Activated CD4-positive, alpha-beta T cell treated with anti-CD3 and anti-CD28 coated beads for 24 hours (primary cell): ENCODE data around the gene PSMB11.
"Not testable (repeated sequence)": the region's sequence is repeated elsewhere in the genome, so short reads cannot be mapped to it uniquely, and the experiment has no call there.

Experiments used
- DNase-seq, 2 donors: peaks; one replicate each; pipeline ENCODE4 v3.0.0-alpha.2; 2020; ENCODE audit warnings: low read depth in 2 of 2

PSMB11 gene, protein sequence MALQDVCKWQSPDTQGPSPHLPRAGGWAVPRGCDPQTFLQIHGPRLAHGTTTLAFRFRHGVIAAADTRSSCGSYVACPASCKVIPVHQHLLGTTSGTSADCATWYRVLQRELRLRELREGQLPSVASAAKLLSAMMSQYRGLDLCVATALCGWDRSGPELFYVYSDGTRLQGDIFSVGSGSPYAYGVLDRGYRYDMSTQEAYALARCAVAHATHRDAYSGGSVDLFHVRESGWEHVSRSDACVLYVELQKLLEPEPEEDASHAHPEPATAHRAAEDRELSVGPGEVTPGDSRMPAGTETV

DNA sequence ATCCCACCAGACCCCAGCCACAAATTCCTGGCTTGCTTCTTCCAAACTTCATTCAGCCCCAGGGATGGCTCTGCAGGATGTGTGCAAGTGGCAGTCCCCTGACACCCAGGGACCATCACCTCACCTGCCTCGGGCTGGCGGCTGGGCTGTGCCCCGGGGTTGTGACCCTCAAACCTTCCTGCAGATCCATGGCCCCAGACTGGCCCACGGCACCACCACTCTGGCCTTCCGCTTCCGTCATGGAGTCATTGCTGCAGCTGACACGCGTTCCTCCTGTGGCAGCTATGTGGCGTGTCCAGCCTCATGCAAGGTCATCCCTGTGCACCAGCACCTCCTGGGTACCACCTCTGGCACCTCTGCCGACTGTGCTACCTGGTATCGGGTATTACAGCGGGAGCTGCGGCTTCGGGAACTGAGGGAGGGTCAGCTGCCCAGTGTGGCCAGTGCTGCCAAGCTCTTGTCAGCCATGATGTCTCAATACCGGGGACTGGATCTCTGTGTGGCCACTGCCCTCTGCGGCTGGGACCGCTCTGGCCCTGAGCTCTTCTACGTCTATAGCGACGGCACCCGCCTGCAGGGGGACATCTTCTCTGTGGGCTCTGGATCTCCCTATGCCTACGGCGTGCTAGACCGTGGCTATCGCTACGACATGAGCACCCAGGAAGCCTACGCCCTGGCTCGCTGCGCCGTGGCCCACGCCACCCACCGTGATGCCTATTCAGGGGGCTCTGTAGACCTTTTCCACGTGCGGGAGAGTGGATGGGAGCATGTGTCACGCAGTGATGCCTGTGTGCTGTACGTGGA is at the start of gene PSMB11:
Gene PSMB11 (plus strand): TSS at position 51 of the 804 bp plus-strand sequence. CDS start 14 bp downstream, at position 65.
- DNase-seq = no peak

DNA sequence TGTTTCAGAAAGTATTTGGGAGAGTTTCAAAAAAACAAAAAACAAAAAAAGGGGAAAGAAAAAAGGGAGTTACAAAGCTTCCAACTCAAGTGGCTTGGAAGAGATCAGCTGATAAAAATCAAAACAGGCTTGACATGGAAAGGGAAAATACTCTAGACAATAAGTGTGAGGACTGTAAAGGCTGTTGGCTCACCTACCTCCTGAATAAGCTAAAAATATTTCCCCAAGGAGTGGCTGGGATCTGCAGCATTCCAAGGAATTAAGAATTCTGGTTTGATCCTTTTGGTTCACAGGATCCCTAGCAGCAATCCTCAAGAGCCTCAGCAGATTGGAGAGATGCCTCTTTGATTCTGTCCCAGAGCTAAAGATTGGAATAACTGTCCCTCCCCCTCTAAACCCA is 48.5 kb upstream of the PSMB11 start:
- DNase-seq = no peak

DNA sequence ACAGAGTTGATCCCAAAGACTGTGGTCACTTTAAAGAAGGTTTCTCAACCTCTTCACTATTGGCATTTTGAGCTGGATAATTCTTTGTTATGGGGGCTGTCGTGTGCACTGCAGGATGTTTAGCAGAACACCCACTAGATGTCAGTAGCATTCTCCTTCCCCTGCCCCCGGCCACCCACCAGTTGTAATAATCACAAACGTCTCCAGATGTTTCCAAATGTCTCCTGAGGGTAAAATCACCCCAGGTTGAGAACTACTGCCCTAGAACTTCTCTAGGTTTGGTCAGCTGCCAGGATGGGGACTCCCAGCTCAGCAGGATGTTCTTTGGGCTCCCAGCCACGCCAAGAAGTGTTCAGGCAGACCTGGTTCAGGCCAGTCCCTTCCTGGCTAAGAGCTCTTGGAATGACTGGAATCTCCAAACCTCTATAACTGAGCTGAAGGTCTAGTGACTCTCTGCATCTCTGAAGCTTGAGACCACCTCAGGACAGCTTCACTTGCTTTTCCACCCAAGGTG is 47.2 kb upstream of the PSMB11 start:
- no peak for DNase-seq

DNA sequence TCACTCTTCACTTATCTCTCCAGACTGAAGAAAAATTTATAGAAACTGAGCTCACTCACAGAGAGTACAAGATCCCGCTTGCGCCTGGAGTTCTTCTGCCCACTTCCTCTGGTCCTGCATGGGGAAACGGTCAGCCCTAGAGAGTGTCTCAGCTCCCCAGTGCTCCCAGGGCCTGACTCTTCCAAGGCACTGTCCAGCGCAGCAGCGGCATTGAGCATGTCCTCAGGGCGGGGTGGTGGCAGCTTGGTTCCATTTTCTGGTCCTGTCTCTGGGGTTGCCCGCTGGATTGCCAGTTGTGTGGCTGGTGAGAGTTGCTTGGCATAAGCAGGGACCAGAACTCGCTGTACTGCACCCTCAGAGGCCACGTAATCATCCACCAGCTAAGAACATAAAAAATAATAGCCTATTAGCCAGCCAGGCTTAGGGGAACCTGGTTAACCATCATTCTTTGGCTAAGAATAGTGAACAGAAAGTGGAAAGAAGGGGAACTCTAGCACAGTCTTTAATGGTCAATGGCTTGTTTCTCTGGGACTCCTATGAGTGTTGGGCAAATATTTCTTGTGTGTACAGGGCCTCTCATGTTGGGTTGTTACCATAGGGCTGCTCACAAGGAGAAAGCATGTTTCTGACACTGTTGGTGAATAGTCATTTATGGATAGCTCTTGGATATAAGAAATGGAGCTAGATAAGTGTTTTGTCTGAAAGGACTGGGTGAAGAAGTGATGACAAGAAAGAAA is 46.0 kb upstream of the PSMB11 start:
- no peak for DNase-seq

DNA sequence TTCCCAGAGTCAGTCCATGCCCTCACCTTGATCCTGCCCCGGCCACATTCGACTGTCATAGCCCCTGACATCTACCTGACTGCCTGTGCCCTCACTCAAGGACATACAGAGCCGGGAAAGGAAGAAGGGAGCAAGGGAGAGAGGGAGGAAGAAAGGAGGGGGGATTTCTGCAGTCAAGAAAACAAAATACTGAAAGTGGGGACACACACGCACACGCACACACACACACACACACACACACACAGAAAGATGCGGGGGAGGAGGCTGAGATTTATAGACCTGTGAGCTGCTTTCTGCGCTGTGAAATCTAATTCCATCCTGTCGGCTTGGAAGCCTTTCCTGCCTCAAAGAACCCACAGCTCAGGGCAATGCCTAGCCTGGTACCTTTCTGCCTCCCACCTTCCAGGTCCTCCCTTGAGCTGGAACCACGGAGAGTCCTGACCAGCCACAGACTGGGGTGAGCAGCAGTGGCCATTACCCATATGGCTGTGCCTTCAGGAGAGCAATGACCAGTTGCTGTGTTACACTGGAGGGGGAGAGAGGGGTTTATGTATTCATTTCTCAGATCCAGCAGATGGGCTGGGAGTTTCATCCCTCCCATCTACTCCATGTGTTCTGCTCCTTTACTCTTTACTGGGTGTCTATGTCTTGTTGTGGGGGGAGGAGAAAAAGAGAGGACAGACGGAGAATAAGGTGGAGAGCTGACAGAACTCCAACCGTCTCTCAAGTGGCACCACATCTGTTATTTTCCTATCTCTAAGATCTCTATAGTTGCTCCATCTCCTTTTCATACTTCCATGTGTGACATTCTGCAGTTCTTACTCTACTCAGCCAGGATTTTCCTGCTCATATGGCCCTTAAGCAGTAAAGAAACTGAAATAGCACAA is 45.0 kb upstream of the PSMB11 start:
- no peak for DNase-seq

DNA sequence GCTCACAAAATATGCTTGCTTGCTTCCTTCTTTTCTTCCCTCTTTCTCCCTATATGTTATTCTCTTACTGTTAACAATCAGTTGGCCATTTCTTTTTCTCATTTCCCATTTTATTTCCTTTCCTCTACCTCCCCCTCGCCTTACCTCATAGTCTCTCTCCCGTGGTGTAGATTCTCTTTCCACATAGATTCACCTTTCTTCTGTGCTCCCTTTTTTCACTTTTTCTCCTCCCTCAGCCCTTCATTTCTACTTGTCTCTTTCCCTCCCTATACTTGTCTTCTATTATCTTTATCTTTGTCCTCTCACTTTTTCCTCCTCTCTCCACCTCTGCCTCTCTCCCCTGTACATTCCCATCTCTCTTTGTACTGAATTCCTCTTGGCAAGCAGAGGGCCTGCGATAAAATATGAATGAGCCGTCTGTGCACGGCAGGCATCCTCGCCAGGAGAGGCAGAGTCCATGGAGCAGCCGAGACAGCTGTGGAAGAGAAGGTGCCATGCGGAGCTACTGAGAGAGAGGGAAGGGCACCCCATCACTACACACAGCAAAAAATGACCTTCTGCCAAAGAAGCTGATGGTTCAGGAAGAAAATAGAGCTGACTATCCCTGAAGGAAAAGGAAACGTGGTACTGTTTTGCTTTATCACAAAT is 44.2 kb upstream of the PSMB11 start:
- DNase-seq = no peak

DNA sequence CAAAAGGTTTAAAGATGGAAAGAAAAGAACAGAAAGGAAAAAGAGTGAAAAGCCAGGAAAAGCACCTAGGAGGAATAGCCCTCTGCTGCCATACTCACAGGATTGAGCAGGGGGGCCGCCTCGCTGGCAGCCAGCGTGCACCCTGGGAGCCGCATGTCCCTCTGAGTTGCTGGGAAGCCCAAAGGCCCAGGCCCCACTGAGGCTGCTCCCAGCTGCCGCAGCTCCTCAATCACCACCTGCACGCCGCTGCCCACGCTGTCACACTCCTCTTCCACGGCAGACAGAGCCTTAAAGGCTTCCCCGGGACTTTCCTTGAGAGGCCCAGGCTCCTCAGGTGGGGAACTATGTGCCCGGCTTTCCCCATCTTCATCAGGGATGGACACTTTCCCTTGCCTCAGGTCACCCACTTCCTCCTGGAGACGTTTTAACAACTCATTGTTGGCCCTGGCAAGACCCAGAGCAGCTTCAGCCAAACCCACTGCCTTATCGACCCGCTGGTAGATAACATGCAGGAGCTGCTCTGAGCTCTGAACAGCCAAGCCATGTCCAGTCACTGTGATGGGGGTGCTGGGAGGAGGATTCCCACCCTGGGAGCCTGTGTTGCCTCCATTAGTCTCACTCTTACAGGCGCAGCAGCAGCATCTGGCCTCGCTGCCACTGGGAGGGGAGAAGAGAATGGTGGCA is 43.5 kb upstream of the PSMB11 start:
- no peak for DNase-seq

DNA sequence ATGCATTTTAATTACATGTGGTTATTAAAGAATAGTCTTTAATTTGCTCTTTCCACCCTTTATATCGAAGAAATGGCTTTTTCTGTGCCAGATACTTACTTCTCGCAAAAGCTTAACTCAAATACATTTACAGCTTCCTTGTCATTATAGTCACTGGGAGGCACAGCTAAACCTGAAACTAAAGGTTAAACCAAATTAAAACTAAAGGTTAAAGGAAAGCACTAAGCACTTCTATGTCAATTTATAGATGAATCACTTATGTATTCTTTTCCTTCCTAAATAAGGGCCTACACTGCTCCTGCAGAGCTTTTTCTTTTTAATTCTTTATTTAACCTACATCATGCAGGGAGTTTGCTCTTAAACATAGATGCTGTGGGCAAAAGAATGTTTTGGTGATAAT is 41.2 kb upstream of the PSMB11 start:
- DNase-seq = no peak

DNA sequence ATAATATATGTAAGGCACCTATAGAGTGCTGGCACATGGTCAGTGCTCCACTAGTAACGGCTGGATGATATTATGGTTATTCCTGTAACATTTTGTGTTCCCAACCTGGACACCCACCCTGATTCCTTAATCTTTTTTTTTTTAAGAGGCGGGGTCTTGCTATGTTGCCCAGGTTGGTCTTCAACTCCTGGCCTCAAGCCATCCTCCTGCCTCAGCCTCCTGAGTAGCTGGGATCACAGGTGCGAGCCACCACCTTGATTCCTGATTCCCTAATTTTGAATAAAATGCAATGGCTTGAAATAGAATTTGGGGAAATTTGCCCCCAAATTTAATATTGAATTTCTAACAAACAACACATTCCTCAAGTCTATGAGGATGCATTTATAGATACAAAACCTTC is 39.4 kb upstream of the PSMB11 start:
- no peak for DNase-seq

DNA sequence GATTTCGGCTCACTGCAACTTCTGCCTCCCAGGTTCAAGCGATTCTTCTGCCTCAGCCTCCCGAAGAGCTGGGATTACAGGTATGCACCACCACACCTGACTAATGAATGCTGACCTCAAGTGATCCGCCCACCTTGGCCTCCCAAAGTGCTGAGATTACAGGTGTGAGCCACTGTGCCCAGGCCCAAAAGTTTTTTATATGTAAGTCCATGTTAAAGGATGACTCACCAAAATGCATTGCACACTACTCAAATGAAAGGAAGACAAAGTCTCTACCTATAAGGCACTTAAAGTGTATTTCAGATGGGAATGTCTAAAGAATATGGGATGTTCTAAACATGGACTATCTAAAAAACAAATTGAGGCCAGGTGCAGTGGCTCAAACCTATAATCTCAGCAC is 37.7 kb upstream of the PSMB11 start:
- not testable (repeated sequence) for DNase-seq

DNA sequence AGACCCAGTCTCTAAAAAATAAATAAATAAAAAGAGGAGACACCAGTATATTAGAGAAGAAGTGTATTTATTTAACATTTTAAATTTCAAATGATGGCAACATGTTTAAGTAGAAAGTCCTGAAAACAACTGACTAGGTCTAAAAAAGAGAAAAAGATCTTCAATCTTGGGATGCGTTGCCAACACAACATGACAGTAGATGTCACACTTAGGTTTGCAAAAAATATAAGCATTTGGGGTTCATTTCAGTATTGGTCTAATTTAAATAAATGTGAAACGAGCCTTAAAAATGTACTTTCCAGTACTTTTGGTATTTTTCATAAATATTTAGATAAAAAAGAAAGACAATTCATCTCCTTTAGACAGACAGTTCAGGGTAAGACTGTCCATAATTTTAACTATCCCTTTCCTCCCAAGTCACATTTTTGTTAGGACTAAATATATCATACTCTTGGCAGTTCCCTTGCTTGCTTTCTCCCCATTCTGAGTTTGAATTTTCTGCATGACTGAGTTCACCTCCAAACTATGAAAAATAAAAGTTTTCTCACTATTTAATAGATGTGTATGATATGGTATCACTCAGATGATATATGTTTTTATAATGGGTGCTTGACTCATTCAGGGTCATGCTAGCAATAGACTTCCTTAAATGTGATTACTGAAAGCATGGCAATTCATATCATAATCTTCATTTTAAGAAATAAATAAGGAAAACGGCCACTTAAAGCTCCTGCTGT is 36.4 kb upstream of the PSMB11 start:
- DNase-seq = no peak

DNA sequence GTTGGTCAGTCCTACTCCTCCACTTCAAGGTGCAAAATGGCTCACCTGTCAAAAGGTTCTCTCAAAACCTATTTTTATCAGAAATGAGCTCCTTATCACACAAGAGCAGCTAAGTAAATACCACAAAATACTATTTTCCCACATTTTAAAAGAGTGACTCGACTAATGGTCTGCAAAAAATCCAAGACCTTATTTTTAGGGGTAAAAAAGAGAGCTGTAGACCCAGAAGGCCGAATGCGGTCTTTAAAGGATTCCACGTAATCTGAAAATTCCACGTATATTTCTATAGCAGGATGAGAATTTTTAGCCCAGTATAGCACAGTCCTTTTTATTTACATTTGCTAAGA is 35.9 kb upstream of the PSMB11 start:
- no peak for DNase-seq

DNA sequence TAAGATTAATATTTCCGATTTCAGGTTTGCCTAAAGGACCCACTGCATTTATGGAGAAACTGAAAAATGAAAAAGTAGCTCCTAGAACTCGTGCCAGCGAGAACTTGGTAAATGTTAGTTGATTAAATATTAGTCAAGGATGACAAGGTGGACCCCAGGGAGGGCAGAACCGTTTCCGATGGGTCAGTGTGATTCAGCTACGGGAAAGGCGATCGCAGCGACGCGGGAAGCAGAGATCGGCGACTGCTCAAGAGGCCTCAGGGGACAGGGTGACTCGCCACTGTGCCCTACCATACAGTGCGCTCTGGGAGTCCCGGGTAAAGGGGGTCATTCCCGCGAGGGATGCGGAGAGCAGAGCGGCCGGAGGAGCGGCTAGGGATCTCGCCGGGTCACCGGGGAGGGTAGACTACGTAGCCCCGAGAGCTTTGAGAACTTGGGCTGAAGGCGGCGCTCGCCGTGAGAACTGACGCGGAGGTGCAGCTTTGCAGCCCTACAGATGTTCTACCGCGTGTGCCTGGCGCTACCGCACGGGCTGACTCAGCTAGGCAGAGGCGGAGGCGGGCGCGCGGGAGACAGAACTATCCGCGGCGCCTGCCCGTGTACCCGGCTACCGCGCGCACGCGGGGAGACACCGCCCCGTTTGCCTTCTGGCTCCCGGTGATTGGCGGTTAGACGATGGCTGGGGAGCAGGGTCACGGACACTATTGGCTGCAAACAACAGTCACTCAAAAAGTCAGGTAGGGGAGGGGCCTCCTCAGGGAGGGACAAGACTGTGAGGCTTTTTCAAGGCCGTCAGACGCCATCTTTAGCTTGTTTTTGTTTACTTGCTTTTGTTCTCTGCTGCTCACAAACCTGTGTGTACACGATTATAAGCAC is 35.2 kb upstream of the PSMB11 start:
- peak; percentile 92 to 94 for DNase-seq

DNA sequence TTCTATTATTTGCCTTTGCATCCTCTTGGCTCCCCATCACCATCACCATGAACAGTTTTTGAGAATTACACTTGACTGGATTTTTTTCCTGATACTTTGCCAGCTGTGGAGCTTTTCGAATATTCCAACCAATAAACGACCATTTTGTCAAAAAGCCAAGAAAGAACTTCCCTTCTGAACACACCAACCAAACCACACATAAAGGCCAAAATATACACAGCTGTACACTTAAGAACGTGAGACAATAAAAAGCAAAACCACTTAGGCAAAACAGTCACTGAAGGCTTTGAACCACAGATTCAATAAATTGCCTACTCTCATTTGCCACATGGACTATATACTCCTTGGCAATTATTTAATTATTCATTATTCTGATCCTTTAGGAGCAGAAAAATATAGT is 33.2 kb upstream of the PSMB11 start:
- no peak for DNase-seq

DNA sequence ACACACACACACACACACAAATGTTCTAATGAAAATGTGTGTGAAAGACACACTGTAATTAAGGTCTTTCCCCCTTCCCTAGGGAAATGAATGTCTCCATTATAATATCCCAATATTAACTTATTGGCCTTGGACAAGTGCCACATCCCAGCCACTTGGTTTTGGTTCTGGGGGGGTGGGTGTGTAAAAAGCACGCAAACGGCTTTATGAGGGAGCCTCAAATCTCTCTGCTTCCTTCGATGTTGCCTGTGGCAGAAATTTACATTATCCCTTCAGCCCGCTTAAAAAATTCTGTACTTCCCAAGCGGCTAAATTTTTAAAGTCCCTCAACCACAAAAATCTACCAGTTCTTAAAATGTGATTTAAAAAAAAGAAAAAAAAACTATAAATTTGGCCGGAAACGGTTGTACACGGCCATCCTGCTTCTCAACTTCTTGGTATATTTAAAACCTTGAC is 32.5 kb upstream of the PSMB11 start:
- no peak for DNase-seq

DNA sequence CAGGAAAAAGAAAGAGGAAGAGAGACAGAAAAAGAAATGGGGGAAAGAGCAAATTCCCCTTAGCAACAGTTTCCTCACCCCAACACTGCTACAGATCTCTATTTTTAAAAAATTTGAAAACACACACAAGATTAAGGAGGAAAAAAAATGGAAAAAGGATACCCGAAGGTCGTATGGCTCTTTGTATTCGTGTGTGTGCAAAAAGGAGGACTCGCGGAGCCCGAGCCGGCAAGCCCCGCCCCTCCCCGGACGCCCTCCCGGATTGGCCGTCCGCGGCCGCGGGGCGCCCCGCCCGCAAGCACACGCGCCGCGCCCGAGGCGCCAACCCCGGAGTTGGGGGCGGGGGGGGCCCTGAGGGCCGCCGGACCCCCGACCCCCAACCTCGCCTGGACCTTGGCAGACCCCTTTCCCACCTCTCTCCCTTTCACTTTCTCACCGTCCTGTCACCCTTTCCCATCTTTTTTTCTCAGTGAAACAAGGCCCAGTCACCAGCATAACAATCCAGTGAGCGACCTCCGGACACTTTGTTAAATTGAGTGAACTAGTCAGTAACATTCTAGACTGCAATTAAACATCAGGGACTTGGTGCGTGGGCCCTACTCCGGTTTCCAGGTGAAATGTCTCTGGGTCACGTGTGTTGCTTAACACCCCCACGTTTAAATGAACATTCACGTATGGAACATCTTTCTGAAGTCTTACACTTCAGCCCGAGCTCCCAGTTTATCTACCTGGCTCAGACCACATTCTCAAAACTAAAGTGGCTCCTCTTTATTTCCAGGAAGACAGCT is 31.9 kb upstream of the PSMB11 start, which contains the start of gene C14orf93:
Gene C14orf93 (minus strand): TSS at position 205 of the 788 bp plus-strand sequence. CDS start 11,120 bp downstream, outside the sequence.
- DNase-seq = peak; percentile 78 to 83

DNA sequence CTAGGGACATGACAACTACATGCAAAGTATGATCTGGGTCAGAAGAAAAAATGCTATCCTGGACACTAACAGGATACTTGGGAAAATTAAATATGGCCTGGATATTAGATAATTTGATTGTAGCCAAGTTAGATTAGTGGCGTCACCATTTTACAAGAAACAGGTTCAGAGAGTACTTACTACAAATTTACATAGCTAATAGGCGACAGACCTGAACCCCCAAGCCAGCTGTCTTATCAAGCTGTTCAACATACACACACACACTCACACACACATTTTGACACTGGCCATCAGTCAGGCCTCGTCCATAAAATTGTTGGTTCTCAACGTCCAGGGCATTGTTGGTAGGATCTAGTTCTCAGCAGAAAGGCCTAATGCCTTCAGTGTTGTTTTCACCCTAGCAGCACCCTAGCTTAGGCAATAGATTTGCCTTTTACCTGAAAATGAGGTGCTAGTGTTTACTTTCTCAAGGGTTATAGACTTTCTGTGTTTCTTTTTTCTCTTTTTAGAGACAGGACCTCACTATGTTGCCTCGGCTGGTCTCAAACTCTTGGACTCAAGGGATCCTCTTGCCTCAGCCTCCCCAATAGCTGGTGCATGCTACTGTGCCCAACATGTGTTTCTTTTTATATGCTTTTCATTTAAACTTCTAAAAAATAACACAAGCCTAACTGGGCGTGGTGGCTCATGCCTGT is 28.8 kb upstream of the PSMB11 start:
- DNase-seq = no peak
